ENCODE measurements around the gene CREB3L2. TPM values are rescaled to one million over a fixed set of nuclear protein-coding genes. Genes with fewer than 3 reads are reported as not detected.

The CREB3L2 gene
- total RNA-seq, 2 experiments from 2014 or later = 24.4 to 28.7 TPM

- no peaks in the 10 kb centered on the region for H3K27me3 Mint-ChIP-seq
- ChIA-PET CTCF (interaction anchor here (0.8 to 1.2 kb wide), 2 partner anchors 33 to 42 kb away, joined by 3 to 4 read pairs; no protein-coding TSS in a partner anchor), POLR2A (no interaction called here)
- intact Hi-C loops (cut with DNase I, micrococcal nuclease) = no loop called here
- no peak overlapping the region for H3K27ac Mint-ChIP-seq
- H3K4me1 Mint-ChIP-seq = peaks cover 20% of the 10 kb centered on the region
- DNase-seq = no peak
- no peak overlapping the region for H3K4me3 Mint-ChIP-seq
- H3K9me3 Mint-ChIP-seq (ENCODE audit: low read depth) = no peaks in the 10 kb centered on the region
- ATAC-seq = no peak
- H3K36me3 Mint-ChIP-seq (ENCODE audit: low read depth) = peaks cover 5% of the 10 kb centered on the region
Observed at GRCh38 chr7:137957887-137958286, 44.0 kb downstream of the CREB3L2 start.

- H3K9me3 Mint-ChIP-seq (ENCODE audit: low read depth) = no peaks in the 10 kb centered on the region
- H3K36me3 Mint-ChIP-seq (ENCODE audit: low read depth) = peaks cover 5% of the 10 kb centered on the region
- intact Hi-C loops (cut with DNase I, micrococcal nuclease) = no loop called here
- no peak overlapping the region for H3K4me3 Mint-ChIP-seq
- peaks cover 13% of the 10 kb centered on the region for H3K4me1 Mint-ChIP-seq
- no peaks in the 10 kb centered on the region for H3K27me3 Mint-ChIP-seq
- H3K27ac Mint-ChIP-seq = no peak overlapping the region
- no peak for ATAC-seq
- DNase-seq = no peak
- POLR2A ChIA-PET = no interaction called here
- CTCF ChIA-PET = interaction anchor here (0.6 to 1.2 kb wide), 3 partner anchors 27 to 47 kb away, joined by 3 to 4 read pairs (median 4); no protein-coding TSS in a partner anchor
Observed at GRCh38 chr7:137956591-137956990, 45.3 kb downstream of the CREB3L2 start.

- no peak for ATAC-seq
- CTCF ChIA-PET = interaction anchor here (0.6 to 1.2 kb wide), 2 partner anchors 26 to 47 kb away, joined by 4 read pairs; no protein-coding TSS in a partner anchor
- peaks cover 10% of the 10 kb centered on the region for H3K4me1 Mint-ChIP-seq
Observed at GRCh38 chr7:137956183-137956582, 45.7 kb downstream of the CREB3L2 start.

GRCh38 chr7:137954614-137955013 lies 47.3 kb downstream of the CREB3L2 start:
- H3K27ac Mint-ChIP-seq = no peak overlapping the region
- no peaks in the 10 kb centered on the region for H3K9me3 Mint-ChIP-seq (ENCODE audit: low read depth)
- POLR2A ChIA-PET = interaction anchor here (1.1 kb wide), 1 partner anchor 20 kb away, joined by 4 read pairs; no protein-coding TSS in a partner anchor
- peaks cover 5% of the 10 kb centered on the region for H3K36me3 Mint-ChIP-seq (ENCODE audit: low read depth)
- ATAC-seq = no peak
- H3K4me3 Mint-ChIP-seq = no peak overlapping the region
- intact Hi-C loops (cut with DNase I, micrococcal nuclease) = no loop called here
- peaks cover 14% of the 10 kb centered on the region for H3K4me1 Mint-ChIP-seq
- CTCF ChIA-PET = no interaction called here
- H3K27me3 Mint-ChIP-seq = no peaks in the 10 kb centered on the region
- DNase-seq = no peak

More at GRCh38 chr7:137956183-137956582, 45.7 kb downstream of the CREB3L2 start:
- H3K9me3 Mint-ChIP-seq (ENCODE audit: low read depth) = no peaks in the 10 kb centered on the region
- no peak overlapping the region for H3K4me3 Mint-ChIP-seq
- no peak for DNase-seq
- H3K27ac Mint-ChIP-seq = no peak overlapping the region
- H3K27me3 Mint-ChIP-seq = no peaks in the 10 kb centered on the region
- POLR2A ChIA-PET = no interaction called here
- intact Hi-C loops (cut with DNase I, micrococcal nuclease) = no loop called here
- H3K36me3 Mint-ChIP-seq (ENCODE audit: low read depth) = peaks cover 5% of the 10 kb centered on the region

- Mint-ChIP-seq H3K36me3 (ENCODE audit: low read depth) (peaks cover 5% of the 10 kb centered on the region), H3K4me3 (no peak overlapping the region), H3K27ac (no peak overlapping the region), H3K4me1 (peaks cover 14% of the 10 kb centered on the region), H3K27me3 (no peaks in the 10 kb centered on the region), H3K9me3 (ENCODE audit: low read depth) (no peaks in the 10 kb centered on the region)
- POLR2A ChIA-PET = interaction anchor here (1.1 kb wide), 1 partner anchor 19 kb away, joined by 4 read pairs; no protein-coding TSS in a partner anchor
- intact Hi-C loops (cut with DNase I, micrococcal nuclease) = no loop called here
- ATAC-seq = no peak
- no peak for DNase-seq
- CTCF ChIA-PET = interaction anchor here (0.6 to 0.7 kb wide), 3 partner anchors 14 to 710 kb away, joined by 3 read pairs; no protein-coding TSS in a partner anchor
Observed at GRCh38 chr7:137953665-137954470, 48.0 kb downstream of the CREB3L2 start.

GRCh38 chr7:137953043-137953664 lies 48.7 kb downstream of the CREB3L2 start:
- ATAC-seq = no peak
- H3K36me3 Mint-ChIP-seq (ENCODE audit: low read depth) = peaks cover 2% of the 10 kb centered on the region
- no peak overlapping the region for H3K4me3 Mint-ChIP-seq
- POLR2A ChIA-PET = interaction anchor here (0.6 to 1.1 kb wide), 2 partner anchors 18 to 389 kb away, joined by 3 to 4 read pairs; no protein-coding TSS in a partner anchor
- no peak overlapping the region for H3K27ac Mint-ChIP-seq
- H3K9me3 Mint-ChIP-seq (ENCODE audit: low read depth) = no peaks in the 10 kb centered on the region
- H3K27me3 Mint-ChIP-seq = no peaks in the 10 kb centered on the region
- DNase-seq = no peak
- intact Hi-C loops (cut with DNase I, micrococcal nuclease) = no loop called here
- CTCF ChIA-PET = interaction anchor here (0.6 to 0.7 kb wide), 3 partner anchors 14 to 711 kb away, joined by 3 read pairs; no protein-coding TSS in a partner anchor
- H3K4me1 Mint-ChIP-seq = peaks cover 14% of the 10 kb centered on the region

DNA sequence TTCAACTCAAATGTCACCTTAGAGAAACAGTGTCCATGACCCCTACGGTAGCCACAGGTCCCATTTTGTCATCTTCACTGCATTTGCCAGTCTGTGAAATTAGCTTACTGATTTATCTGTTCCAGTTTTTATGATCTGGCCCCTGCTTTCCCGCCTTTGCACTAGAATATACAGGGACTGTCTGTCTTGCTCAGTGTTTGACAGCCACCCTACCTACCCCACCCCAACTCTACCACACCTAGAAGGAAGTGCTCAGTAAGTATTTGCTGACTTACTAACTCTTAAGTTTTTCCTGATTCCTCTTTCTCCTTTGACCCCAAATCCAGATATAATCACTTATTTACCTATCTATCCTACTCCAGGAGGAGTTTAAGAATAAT lies 49.5 kb downstream of the CREB3L2 start:
- Mint-ChIP-seq H3K9me3 (ENCODE audit: low read depth) (no peaks in the 10 kb centered on the region), H3K27me3 (no peaks in the 10 kb centered on the region), H3K4me1 (peaks cover 14% of the 10 kb centered on the region), H3K27ac (no peak overlapping the region), H3K36me3 (ENCODE audit: low read depth) (peaks cover 2% of the 10 kb centered on the region), H3K4me3 (no peak overlapping the region)
- intact Hi-C loops (cut with DNase I, micrococcal nuclease) = no loop called here
- POLR2A ChIA-PET = interaction anchor here (0.6 kb wide), 1 partner anchor 388 kb away, joined by 3 read pairs; no protein-coding TSS in a partner anchor
- DNase-seq (no peak), ATAC-seq (no peak)
- CTCF ChIA-PET = no interaction called here

DNA sequence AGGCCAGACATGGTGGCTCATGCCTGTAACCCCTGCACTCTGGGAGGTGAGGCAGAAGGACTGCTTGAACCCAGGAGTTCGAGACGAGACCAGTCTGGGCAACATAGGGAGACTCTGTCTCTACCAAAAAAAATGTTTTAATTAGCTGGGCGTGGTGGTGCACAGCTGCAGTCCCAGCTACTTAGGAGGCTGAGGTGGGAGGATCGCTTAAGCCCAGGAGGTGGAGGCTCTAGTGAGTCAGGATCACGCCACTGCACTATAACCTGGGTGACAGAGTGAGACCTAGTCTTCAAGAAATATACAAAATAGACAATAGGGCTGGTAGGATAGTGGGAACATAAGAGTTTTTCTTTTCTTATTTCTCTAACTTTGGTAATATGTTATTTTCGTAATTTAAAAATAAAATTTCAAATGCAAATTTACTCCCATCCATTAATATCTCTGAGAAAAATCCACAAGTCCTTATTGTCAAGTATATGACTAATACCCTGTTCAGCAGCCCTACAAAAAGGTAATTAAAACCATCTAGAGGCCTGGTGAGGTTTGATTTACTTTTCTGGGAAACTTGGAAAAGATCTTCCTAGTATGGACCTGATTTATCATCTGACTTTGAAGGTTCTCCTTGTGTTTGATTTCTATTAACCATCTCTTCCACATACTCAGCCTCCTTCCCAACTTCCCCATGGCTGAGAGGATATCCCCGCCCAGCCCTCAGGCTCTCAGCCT lies 50.0 kb downstream of the CREB3L2 start:
- POLR2A ChIA-PET = interaction anchor here (0.5 kb wide), 1 partner anchor 82 kb away, joined by 6 read pairs; no protein-coding TSS in a partner anchor
- CTCF ChIA-PET = no interaction called here
- intact Hi-C loops (cut with DNase I, micrococcal nuclease) = no loop called here
- no peaks in the 10 kb centered on the region for H3K27me3 Mint-ChIP-seq
- peaks cover 2% of the 10 kb centered on the region for H3K36me3 Mint-ChIP-seq (ENCODE audit: low read depth)
- no peak for DNase-seq
- no peak for ATAC-seq
- no peaks in the 10 kb centered on the region for H3K9me3 Mint-ChIP-seq (ENCODE audit: low read depth)
- H3K27ac Mint-ChIP-seq = no peak overlapping the region
- H3K4me3 Mint-ChIP-seq = no peak overlapping the region
- peaks cover 14% of the 10 kb centered on the region for H3K4me1 Mint-ChIP-seq

DNA sequence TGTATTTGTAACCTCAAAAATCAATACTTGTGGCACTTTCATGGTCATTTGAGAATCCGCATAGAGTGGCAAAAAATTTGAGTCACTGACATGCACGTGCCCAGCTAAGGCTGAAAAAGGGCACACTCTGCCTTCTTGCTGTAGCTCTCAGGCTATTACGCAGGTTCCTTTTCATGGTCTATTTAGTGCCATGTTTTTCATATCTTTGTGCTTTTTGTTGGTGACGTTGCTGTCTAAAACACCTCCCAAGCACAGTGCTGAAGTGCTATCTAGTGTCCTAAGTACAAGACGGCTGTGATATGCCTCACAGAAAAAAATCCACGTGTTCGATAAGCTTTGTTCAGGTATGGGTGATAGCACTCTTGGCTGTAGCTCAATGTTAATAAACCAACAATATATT lies 50.9 kb downstream of the CREB3L2 start:
- no peak for DNase-seq
- peaks cover 2% of the 10 kb centered on the region for H3K36me3 Mint-ChIP-seq (ENCODE audit: low read depth)
- H3K4me1 Mint-ChIP-seq = peaks cover 14% of the 10 kb centered on the region
- ChIA-PET POLR2A (interaction anchor here (0.5 to 0.6 kb wide), 2 partner anchors 36 to 83 kb away, joined by 6 read pairs; no protein-coding TSS in a partner anchor), CTCF (interaction anchor here (1.4 kb wide), 1 partner anchor 17 kb away, joined by 3 read pairs; no protein-coding TSS in a partner anchor)
- no peak for ATAC-seq
- no peak overlapping the region for H3K4me3 Mint-ChIP-seq
- H3K27me3 Mint-ChIP-seq = no peaks in the 10 kb centered on the region
- H3K9me3 Mint-ChIP-seq (ENCODE audit: low read depth) = no peaks in the 10 kb centered on the region
- H3K27ac Mint-ChIP-seq = no peak overlapping the region
- intact Hi-C loops (cut with DNase I, micrococcal nuclease) = no loop called here

GRCh38 chr7:137950263-137950621 lies 51.6 kb downstream of the CREB3L2 start:
- peaks cover 2% of the 10 kb centered on the region for H3K36me3 Mint-ChIP-seq (ENCODE audit: low read depth)

More at GRCh38 chr7:137950263-137950621, 51.6 kb downstream of the CREB3L2 start:
- Mint-ChIP-seq H3K4me3 (no peak overlapping the region), H3K27ac (no peak overlapping the region), H3K4me1 (peaks cover 14% of the 10 kb centered on the region), H3K27me3 (no peaks in the 10 kb centered on the region), H3K9me3 (ENCODE audit: low read depth) (no peaks in the 10 kb centered on the region)
- CTCF ChIA-PET = interaction anchor here (0.6 to 1.4 kb wide), 2 partner anchors 16 to 727 kb away, joined by 3 to 7 read pairs; no protein-coding TSS in a partner anchor
- intact Hi-C loops (cut with DNase I, micrococcal nuclease) = no loop called here
- POLR2A ChIA-PET = interaction anchor here (0.6 kb wide), 1 partner anchor 36 kb away, joined by 6 read pairs; no protein-coding TSS in a partner anchor
- DNase-seq = no peak
- no peak for ATAC-seq

Data from activated CD4-positive, alpha-beta T cell treated with anti-CD3 and anti-CD28 coated beads for 36 hours (primary cell).